Measurements from ENCODE around the gene TOR4A.
"Not testable (repeated sequence)": the region's sequence is repeated elsewhere in the genome, so short reads cannot be mapped to it uniquely, and the experiment has no call there.

TOR4A gene

DNA sequence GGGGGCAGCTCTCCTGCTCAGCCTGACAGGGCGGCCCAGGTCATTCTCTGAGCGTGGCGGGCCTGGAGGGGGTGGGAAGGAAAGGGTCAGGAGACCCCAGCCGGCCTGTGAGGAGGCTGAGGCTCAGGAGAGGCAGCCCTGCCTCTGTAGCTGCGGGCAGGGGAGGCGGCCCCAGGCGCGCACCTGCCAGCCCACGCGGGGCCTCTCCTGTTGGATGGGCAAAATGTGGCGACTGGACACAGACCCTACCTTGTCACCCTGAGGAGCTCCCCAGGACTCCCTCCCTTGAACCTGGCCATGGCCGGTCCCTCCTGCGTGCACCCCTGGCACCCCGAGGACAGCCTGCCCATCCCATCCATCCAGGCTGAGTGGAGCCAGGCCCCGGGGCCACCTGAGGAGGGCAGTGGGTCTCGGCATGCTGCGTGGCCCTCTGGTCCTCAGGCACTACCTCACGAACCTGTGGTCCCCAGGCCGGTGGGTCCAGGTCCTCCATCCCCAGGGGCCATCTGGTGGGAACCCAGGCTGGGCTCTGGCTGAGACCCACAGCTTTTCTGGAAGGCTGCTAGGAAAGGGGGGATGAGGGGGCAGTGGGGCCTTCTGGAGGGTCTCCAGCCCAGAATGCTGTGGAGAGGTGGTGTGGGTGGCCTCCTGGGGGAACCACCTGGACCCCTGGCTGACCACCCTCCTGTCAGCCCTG is 39.6 kb downstream of the TOR4A start:
- DNase-seq (ENCODE audit: low read depth in 3 of 3): no peak

DNA sequence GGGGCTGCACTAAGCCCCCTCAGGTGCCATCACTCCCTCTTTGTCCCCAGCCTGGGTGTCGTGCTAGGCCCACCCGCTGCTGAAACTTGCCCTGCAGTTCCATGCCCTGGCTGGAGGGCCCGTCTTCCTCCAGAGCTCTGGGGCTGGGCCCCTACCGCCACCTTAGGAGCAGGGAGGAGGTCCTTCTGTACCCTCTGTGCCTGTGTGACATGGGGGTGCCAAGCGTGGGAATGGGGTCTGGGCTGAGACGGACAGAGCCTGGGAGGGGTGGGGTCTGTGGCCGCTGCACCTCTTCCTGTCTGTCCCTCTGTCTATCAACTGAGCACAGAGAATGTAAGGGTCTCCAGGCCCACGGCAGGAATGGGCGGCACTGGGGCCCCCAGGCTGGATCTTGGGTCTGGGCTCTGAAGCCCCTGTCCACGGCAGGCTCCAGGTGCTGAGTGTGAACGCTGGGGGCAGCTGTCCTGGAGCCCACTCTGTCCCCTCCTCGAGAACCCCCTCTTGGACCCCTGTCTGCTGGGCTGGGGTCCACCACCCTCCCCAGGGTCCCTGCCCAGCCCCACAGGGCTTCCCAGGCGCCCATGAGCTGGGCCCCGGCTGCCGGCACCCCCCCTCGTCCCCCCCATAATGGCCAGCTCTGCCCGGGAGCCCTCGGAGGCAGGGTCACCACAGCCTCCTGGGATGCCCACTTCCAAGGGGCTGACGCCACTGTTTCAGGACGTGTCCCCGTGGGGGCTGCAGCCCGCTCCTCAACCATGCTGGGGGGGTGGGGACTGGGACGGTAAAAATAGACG is 40.4 kb downstream of the TOR4A start:
- DNase-seq (ENCODE audit: low read depth in 3 of 3): no peak

DNA sequence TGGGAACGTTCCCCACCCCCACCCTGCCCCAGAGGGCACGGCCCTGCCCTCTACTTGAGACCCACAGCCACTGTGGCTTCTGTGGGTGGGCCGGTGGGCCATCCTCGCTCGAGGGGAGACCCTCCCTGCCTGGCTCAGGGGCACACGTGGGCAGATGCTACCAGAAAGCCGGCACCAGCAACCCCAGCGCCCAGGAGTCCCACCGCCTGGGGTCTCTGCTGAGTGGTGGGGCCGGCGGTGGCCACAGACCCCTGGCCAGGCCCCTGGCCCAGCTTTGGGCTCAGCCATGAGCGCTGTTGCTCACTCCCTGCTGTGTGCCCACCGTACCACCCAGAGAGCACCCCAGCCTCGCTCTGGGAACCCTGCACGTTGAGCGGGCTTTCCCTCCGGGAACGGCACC is 41.1 kb downstream of the TOR4A start:
- DNase-seq (ENCODE audit: low read depth in 3 of 3): no peak

DNA sequence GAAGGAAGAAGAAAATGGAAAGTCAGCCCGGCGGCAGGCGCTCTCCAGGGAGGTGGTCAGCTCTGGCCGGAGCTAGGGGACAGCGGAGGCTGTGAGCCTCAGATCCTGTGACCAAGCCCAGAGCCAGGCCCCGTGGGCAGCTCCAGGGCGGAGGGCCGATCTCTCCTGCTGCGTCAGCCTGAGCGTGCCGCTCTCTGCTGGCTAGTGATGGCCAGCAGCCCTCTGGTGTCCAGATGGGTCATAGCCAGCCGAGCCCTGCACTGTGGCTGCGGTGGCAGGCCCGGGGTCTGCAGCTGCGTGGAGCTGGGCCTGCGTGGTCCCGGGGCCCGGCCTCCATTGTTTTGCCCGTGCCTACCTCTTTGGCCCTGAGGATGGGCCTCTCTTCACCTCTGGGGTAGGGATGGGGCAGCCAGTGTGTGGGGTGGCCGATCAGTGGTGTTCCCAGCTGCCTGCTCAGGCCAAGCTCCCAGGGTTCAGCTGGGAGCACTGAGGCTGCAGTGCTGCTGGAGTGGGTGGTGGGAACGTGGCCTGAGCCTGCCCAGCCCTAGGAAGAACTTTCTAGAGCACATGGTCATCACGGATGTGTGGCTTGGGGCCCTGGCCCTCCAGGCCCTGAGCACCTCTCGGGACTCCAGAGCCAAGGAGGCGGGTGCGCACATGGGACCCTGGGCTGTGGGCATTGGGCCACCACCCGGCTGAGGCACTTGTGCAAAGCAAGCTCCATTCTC is 41.6 kb downstream of the TOR4A start:
- DNase-seq (ENCODE audit: low read depth in 3 of 3): no peak

DNA sequence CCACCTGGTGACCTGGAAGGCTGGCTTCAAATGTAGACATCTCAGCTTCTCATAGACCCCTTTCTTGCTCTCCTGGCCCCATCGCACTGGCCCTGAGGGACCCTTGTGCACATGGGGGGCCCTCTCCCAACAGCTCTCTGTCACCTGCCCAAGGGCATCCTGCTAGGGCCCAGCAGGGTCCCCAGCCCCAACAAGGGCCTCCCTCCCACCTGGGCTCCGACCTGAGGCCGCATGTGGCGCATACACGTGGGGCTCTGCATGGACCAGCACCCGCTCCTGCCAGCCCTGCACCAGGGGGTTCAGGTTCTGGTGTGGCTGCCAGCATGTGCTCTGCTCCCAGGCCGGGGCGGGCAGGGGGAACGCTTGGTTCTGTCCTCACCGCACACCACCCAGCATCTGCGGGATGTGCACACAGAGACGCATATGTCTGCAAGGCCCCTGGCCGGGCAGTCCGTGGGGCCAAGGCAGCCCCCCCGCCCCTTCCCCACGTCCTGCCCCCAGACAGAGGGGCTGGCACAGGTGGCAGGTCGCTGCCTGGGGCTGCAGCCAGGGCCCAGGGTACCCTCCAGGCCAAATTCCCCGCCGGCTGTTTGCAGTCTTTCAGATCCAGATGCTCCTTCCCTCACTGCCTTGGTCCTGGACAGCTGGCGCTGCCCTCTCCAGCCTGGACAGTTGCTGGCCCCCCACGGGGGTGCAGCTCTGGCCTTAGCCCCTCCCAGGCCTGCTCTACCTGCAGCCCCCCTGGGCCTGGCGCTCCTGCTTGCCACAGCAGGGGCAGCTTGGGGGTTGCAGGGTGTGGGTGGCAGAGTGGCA is 42.4 kb downstream of the TOR4A start:
- no peak for DNase-seq (ENCODE audit: low read depth in 3 of 3)

DNA sequence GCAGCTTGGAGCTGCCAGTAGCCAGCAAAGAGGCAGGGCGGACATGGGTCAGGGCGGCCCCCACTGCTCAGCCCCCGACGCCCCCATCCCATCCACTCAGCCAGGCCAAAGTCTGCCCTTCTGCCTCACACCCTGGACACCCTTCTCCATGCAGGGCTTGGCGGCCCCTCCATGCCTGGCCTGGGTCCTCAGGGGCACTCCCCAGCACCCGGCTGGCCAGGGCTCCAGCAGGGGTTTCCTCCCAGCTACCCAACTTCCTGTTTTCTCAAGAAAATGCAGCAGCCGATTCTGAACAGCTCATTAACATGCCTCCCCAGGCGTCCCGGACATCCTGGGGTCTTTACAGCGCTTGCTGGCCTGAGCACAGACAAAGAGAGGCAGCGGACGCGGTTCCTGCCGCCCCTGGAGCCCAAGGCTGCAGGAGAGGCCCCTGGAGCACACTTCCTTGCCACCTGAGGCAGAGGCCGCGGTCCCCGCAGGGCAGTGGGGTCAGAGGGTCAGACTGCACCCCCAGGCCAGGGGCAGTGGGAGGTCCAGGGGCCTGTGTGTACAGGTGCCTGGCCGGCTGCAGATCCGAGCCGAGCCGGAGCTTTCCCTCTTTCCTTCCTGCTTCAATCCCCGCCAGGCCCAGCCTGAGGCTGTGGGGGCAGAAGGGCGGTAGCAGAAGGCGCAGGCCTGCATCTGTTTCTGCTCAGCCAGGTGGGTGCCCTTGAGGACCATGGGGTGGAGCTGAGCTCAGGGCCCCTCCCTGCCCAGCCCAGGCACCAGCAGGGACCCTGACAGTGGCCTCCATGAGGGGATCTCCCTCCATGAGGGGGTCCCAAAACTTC is 43.2 kb downstream of the TOR4A start:
- DNase-seq (ENCODE audit: low read depth in 3 of 3): no peak

DNA sequence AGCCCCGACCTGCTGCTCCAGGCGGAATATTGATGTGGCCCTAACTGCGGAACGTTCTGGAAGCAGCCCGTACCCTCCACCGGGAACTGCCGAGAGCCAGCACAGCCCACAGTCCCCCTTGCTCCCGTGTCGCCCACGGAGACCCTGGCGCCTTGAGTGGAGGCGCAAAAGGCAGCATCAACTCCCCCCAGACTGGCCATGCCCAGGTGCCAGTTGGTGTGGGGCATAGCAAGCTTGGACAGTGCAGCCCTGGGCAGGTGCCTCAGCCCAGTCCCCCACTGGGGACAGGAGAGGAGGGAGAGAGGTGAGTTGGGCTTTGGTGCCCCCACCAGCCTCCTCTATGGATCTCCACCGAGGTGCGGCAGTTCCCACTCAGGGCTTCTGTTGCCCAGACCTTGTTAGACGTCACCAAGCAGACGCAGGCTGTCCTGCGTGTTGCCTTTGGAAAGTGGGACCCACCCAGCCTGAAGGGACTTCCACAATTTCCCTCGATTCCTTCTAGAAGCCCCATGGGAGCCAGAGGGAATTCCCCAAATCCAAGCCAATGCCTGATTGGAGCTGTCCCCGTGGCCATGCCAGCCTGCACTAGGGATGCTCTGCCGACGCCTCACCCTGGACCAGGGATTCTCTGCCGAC is 44.3 kb downstream of the TOR4A start:
- no peak for DNase-seq (ENCODE audit: low read depth in 3 of 3)

DNA sequence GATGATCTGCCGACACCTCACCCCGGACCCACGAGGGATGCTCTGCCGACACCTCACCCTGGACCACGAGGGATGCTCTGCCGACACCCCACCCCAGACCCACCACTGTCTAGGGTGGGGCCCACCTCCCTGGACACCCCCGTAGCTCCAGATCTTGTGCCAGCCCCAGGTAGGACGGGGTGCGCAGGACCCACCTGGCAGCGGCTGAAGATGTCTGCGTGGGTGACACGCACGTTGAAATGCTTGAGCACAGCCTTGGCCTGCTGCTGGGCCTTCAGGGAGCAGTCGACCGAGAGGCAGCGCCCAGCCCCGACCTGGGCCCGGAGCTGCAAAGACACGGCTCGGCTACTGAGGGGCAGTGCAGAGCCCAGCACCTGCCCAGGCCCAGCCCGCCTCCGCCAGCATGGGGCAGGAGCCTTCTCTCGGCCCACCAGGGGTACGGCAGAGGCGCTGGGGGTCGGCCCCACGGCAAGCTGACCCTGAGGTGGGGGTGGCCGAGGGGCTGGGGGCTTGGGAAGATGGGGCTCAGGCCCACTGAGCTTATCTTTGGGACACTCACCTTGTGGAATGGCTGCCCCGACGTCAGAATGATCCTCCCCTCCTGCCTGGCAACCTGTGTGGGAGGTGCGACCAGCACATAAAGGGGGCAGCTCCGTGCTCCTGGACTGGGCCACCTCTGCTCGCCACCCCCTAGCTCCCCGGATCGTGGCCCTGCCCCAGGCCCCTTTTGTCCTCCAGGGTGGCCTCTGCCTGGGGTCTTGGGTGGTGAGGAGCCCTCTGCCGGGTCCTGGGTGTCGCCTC is 46.2 kb downstream of the TOR4A start:
- DNase-seq (ENCODE audit: low read depth in 3 of 3): no peak

DNA sequence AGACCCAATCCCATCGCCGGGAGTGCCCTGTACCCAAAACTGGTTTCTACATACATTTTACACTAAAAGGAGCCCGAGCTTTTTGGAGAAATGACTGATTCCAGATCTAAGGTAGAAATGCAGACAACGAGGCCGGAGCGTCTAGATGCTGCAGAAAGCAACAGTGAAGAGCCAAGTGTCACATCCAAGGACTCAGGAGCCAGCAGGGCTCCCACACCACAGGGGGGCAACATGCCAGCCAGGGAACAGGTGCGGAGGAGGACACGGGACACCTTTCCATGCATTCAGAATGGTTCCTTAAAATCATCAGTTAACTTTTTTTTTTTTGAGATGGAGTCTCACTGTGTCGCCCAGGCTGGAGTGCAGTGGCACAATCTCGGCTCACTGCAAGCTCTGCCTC is 47.6 kb downstream of the TOR4A start:
- no peak for DNase-seq (ENCODE audit: low read depth in 3 of 3)

DNA sequence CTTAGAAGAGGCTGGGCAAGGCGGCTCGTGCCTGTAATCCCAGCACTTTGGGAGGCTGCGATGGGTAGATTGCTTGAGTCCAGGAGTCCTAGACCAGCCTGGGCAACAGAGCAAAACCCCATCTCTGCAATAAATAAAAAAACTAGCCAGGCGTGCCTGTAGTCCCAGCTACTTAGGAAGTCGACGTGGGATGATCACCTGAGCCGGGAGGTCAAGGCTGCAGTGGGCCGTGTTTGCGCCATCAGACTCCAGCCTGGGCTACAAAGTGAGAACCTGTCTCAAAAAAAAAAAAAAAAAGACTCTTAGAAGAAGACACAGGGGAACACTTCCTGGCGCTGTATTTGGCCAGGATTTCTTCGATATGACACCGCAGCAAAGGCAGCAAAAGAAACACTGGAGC is 48.3 kb downstream of the TOR4A start:
- DNase-seq (ENCODE audit: low read depth in 3 of 3): no peak

DNA sequence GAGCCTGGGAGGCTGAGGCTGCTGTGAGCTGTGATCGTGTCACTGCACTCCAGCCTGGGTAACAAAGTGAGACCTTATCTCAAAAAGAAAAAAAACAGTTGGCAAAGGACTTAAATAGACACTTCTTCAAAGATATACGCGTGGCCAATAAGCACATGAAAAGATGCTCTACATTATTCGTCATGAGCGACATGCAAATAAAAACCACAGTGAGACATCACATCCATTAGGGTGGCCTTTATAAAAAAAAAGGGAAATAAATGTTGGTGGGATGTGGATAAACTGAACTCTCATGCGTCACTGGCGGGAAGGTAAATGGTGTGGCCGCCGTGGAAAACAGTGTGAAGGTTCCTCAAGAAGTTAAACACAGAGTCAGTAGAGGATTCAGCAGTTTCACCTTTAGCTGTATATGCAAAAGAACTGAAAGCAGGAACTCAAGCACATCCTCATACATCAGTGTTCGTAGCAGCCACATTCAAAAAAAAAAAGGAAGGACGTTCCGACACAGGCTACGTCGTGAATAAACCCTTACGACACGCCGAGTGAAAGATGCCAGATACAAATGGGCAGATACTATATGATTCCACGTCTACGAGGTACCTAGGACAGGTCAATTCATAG is 49.0 kb downstream of the TOR4A start:
- DNase-seq (ENCODE audit: low read depth in 3 of 3): no peak

DNA sequence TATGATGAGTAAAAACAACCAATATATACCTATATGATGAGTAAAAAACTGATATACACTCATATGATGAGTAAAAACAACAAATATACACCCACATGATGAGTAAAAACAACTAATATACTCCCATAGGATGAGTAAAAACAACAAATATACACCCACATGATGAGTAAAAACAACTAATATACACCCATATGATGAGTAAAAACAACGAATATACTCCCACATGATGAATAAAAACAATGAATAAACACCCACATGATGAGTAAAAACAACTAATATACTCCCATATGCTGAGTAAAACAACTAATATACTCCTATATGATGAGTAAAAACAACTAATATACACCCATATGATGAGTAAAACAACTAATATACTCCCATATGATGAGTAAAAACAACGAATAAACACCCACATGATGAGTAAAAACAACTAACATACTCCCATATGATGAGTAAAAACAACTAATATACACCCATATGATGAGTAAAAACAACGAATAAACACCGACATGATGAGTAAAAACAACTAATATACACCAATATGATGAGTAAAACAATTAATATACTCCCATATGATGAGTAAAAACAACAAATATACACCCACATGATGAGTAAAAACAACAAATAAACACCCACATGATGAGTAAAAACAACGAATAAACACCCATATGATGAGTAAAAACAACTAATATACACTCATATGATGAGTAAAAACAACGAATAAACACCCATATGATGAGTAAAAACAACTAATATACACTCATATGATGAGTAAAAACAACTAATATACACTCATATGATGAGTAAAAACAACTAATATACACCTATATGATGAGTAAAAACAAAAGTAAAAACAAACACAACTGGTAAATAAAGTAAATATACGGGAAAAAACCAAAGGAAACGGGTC is 50.4 kb downstream of the TOR4A start:
- not testable (repeated sequence) for DNase-seq (ENCODE audit: low read depth in 3 of 3)

DNA sequence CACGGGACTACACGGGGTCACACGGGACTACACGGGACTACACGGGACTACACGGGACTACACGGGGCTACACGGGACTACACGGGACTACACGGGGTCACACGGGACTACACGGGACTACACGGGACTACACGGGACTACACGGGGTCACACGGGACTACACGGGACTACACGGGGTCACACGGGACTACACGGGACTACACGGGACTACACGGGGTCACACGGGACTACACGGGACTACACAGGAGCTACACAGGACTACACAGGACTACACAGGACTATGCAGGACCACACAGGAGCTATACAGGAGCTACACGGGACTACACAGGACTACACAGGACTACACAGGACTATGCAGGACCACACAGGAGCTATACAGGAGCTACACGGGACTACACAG is 52.1 kb downstream of the TOR4A start:
- not testable (repeated sequence) for DNase-seq (ENCODE audit: low read depth in 3 of 3)

DNA sequence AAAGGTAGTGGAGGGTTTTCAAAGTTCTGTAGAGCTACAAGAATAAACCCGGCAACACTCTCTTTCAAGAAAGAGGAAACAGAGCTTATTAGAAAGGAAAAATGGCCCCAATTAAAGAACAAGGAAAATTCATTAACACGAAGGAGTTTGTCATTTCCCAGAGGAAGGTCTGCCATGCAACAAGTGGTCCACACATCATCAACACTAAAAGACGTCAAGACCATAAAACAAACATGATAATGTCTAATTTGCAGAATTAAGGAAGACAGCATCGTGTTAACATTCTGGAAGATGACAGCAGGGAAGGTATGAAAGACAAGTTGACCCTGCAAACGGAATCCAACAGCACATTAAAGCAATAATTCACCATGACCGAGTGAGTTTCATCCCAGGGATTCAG is 53.2 kb downstream of the TOR4A start:
- DNase-seq (ENCODE audit: low read depth in 3 of 3): no peak

DNA sequence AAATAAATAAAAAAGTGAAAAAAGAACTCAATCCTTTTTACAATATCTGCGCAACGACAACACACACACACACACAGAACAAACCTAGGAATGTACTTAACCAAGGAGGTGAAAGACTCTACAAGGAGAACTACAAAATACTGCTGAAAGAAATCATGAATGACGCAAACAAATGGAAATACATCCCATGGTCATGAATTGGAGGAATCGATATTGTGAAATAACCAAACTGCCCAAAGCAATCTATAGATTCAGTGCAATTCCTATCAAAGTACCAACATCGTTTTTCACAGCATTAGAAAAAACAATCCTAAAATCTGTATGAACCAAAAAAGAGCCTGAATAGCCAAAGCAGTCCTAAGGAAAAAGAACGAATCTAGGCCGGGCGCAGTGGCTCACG is 54.4 kb downstream of the TOR4A start:
- no peak for DNase-seq (ENCODE audit: low read depth in 3 of 3)
